ENCODE measurements around the gene ANTXRL. TPM values are rescaled to one million over a fixed set of nuclear protein-coding genes. Genes with fewer than 3 reads are reported as not detected.

The ANTXRL gene
- total RNA-seq, 1 experiment from 2014 or later: not detected

DNA sequence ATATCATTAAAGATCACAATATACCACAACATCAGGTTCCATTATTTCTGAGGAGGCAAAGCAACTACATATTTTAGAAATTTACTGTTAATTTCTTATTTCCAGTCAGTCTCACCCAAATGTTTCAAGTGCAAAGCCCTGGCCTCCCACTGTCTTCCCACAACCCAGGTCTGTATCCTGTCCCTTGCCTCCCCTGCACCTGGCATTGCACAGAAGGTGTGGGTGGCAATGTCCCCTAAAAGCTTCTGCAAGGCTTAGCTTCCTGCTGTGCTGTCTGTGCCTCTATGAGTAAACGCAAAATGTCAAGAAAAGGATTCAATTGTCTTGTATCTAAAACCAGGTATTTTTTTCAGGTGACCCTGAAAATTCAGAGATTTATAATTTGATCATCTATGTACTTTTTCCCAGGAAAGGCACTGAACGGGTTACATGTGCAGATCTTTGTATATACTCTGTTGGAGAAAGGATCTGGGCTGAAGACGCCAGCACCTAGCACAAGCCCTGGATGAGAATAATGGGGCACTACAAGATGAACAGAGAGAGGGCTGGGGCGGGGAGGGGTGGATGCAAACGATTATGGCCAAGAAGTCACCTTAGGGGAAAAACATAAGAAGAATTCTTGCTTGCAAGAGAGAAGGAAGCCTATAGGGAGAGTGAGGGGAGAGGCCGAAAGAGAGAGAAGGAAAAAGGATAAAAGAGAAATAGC lies 3.1 kb upstream of the ANTXRL start:
- H4K20me1 ChIP-seq (ENCODE audit: low read length): no peaks in the 10 kb centered on the region
- ChIA-PET POLR2A (ENCODE audit: unreplicated experiment) (interaction anchor here (0.5 kb wide), 1 partner anchor 249 kb away, joined by 4 read pairs; no protein-coding TSS in a partner anchor), CTCF (no interaction called here)
- no peaks in the 10 kb centered on the region for H3K79me2 ChIP-seq (ENCODE audit: low read length)
- intact Hi-C loops (cut with micrococcal nuclease): no loop called here
- no peaks in the 10 kb centered on the region for H3F3A ChIP-seq (ENCODE audit: low read length, unreplicated experiment)
- no peaks in the 10 kb centered on the region for H3K9me3 ChIP-seq (ENCODE audit: low read length)
- ATAC-seq: no peak
- peak overlapping the region; percentile 89 for H3K4me2 ChIP-seq (ENCODE audit: low read length)
- H3K9ac ChIP-seq (ENCODE audit: low read length): no peak overlapping the region; the same call in 1 of the 2 replicates
- no peaks in the 10 kb centered on the region for H3K4me1 ChIP-seq (ENCODE audit: insufficient read depth, low read length)
- no peaks in the 10 kb centered on the region; the same call in 1 of the 2 replicates for H3K27me3 ChIP-seq (ENCODE audit: low read length)
- TF ChIP-seq EZH2 (IDR thresholded peaks at IDR 0.05; ENCODE audit: low read length, unreplicated experiment) (no peak), EZH2phosphoT487 (IDR thresholded peaks at IDR 0.05; ENCODE audit: borderline replicate concordance, low read length) (no peak)
- TF ChIP-seq, protein P1, sequence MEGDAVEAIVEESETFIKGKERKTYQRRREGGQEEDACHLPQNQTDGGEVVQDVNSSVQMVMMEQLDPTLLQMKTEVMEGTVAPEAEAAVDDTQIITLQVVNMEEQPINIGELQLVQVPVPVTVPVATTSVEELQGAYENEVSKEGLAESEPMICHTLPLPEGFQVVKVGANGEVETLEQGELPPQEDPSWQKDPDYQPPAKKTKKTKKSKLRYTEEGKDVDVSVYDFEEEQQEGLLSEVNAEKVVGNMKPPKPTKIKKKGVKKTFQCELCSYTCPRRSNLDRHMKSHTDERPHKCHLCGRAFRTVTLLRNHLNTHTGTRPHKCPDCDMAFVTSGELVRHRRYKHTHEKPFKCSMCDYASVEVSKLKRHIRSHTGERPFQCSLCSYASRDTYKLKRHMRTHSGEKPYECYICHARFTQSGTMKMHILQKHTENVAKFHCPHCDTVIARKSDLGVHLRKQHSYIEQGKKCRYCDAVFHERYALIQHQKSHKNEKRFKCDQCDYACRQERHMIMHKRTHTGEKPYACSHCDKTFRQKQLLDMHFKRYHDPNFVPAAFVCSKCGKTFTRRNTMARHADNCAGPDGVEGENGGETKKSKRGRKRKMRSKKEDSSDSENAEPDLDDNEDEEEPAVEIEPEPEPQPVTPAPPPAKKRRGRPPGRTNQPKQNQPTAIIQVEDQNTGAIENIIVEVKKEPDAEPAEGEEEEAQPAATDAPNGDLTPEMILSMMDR (conservative IDR thresholded peaks at IDR 0.05; ENCODE audit: low read depth, low read length): no peak
- H2AFZ ChIP-seq (ENCODE audit: low read length): peak overlapping the region; percentile 78
- no peaks in the 10 kb centered on the region for H3K9me2 ChIP-seq (replicated peaks; ENCODE audit: low read length)
- no peak overlapping the region for H3K27ac ChIP-seq (ENCODE audit: low read length)
- H3K36me3 ChIP-seq (ENCODE audit: low read depth, low read length): no peaks in the 10 kb centered on the region
- H3K4me3 ChIP-seq (ENCODE audit: low read length): peak overlapping the region; percentile 70
- no TSS peak for BruUV-seq (replicated peaks)
- DNase-seq: no peak

DNA sequence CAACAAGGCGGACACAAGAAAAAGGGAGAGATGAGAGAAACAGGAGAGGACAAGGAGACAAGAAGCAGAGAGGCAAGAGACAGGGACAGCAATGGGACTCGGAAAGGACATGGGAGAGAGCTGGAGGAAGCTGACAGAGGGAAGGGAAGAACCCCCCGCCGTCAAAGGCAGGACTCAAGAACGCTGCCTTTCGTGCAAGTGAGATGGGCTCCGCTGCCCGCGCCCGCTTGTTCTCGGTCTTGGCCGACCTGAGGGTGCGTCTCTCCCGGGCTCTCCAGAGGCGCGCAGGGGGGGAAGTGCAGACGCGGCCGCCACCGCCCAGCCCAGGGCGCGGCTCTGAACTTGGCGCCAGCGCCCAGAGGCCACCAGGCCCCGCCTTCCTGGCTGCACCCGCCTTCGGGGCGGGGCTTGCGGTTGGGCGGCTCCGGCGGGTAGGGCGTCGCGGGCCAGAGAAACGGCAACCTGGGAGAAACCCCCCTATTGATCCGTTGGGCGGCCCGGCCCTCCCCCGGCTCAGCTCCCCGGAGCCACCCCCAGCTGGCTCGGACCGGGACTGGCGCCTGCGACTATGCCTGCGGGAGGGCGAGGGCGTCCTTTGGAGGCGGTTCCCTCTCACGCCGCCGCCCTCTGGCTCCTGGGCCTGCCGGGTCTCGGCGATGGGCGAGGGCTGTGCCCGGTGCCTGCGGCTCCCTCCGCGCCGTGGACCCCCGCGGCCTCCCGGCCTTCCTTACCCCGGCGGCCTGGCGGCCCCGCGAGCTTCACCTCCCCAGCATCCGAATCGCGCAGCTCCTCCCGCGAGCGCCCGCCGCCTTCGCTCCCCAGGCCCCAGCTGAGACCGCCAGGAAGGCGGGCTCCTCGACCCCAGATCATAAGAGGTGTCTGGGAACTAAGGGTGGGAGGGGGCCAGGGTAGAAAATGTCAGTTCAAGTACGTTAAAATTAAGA lies 2.2 kb upstream of the ANTXRL start:
- Histone ChIP-seq H3K4me1 (ENCODE audit: insufficient read depth, low read length) (no peaks in the 10 kb centered on the region), H3F3A (ENCODE audit: low read length, unreplicated experiment) (no peaks in the 10 kb centered on the region), H3K36me3 (ENCODE audit: low read depth, low read length) (no peaks in the 10 kb centered on the region), H3K4me3 (ENCODE audit: low read length) (peak overlapping the region; percentile 70), H3K9ac (ENCODE audit: low read length) (peak overlapping the region; percentile 49), H2AFZ (ENCODE audit: low read length) (peak overlapping the region; percentile 78), H3K9me3 (ENCODE audit: low read length) (no peaks in the 10 kb centered on the region), H3K79me2 (ENCODE audit: low read length) (no peaks in the 10 kb centered on the region), H4K20me1 (ENCODE audit: low read length) (no peaks in the 10 kb centered on the region), H3K9me2 (replicated peaks; ENCODE audit: low read length) (no peaks in the 10 kb centered on the region), H3K27me3 (ENCODE audit: low read length) (no peaks in the 10 kb centered on the region; the same call in 1 of the 2 replicates), H3K4me2 (ENCODE audit: low read length) (peak overlapping the region; percentile 89), H3K27ac (ENCODE audit: low read length) (no peak overlapping the region)
- ATAC-seq: peak; percentile 91
- intact Hi-C loops (cut with micrococcal nuclease): no loop called here
- TF ChIP-seq EZH2 (IDR thresholded peaks at IDR 0.05; ENCODE audit: low read length, unreplicated experiment) (no peak), EZH2phosphoT487 (IDR thresholded peaks at IDR 0.05; ENCODE audit: borderline replicate concordance, low read length) (no peak)
- TF ChIP-seq, protein P1 (conservative IDR thresholded peaks at IDR 0.05; ENCODE audit: low read depth, low read length): no peak
- POLR2A ChIA-PET (ENCODE audit: unreplicated experiment): interaction anchor here (0.5 kb wide), 1 partner anchor 250 kb away, joined by 4 read pairs; no protein-coding TSS in a partner anchor
- DNase-seq: peak; percentile 74
- CTCF ChIA-PET: no interaction called here
- BruUV-seq (replicated peaks): no TSS peak

Data from PC-3 (cell line).